Stromal cell of bone marrow (primary cell): ENCODE data around the gene STARD5.

Experiments
- DNase-seq: peaks from one replicate; pipeline ENCODE4 v3.0.0-alpha.2; 2012; ENCODE audit warnings: low read depth

STARD5 gene

GRCh38 chr15:81274255-81274654, 49.7 kb downstream of the STARD5 start:
- no peak for DNase-seq

DNA sequence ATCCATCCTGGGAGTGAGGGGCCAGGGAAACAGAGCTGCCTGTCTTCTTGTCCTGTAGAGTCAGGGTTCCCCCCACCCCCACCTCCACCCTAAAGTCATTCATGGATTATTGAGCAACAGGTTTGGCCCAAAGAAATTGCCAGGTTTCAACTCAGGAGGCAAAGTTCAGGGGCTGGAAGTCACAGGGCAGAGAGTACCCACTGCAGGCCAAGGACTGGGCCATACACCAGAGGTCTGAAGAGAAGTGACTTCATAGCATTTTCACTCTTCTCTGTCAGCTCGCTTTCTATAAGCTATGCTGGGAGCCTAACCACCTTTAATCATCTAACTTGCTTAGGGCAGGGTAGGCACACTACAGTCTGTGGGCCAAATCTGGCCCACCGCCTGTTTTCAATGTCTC, 50.1 kb downstream of the STARD5 start:
- DNase-seq = no peak

DNA sequence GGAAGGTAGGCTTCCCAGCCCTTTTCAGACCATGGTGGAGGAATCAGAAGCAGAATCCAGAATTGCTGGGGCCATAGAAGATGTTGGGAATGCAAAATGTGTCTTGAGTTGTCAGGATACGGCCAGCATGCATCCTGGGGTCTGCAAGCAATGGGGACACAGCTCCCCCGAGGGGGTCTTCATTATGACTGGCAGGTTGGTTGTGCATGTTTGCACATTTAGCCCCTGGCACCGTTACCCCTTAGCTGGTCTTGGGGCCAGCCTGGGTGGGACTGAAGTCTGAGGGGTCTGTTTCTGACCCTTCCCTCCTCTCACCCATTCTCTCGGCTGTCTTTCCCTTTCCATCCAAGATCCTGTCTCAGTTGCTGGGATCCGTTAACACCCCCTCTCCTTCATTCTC, 50.7 kb downstream of the STARD5 start:
- DNase-seq = no peak

GRCh38 chr15:81271761-81272644, 51.9 kb downstream of the STARD5 start:
- no peak for DNase-seq

GRCh38 chr15:81270781-81271491, 53.0 kb downstream of the STARD5 start:
- no peak for DNase-seq

- no peak for DNase-seq
Measured at GRCh38 chr15:81270188-81270587, 53.8 kb downstream of the STARD5 start.

- DNase-seq = no peak
Measured at GRCh38 chr15:81268881-81269601, 54.9 kb downstream of the STARD5 start.

- DNase-seq = no peak
Measured at GRCh38 chr15:81268340-81268739, 55.6 kb downstream of the STARD5 start.

DNA sequence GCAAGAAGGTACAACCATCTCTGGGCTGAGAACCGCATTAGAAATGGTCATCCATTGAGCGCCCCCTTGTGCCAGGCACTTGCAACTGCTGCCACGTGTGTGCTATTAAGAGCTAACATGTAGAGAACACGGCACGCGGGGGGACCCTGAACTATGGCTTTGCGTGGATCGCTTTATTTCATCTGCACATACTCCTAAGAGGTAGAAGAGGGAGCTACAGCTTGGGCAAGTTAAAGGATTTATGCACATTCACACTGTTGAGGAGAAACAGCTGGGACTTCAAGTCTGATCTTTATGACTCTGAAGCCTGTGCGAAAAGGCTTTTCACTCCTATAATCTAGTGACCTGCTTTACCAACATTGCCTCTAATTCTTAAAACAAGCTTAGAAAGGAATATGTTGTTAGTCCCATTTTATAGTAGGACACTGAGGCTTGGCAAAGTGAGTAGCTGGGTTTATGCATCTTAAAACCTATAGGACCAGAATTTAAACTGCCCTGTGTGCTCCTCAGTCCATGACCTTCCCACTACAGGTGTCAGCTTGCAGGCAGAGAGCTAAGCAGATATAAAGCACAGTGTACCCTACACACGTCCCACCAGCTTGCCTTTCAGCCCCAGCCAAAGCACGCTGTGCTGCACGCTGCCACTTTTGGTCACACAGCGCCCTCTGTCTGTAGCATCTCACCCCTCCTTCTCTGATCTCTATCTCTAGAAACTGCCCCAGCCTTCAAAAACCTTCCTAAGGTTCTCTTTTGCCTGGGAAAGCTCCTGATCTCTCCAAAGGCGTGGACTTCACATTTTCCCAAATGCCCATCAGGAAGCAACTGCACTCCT, 57.8 kb downstream of the STARD5 start:
- DNase-seq = peak; percentile 59

GRCh38 chr15:81265256-81265943, 58.5 kb downstream of the STARD5 start:
- no peak for DNase-seq

GRCh38 chr15:81264072-81264857, 59.7 kb downstream of the STARD5 start:
- DNase-seq = no peak

- no peak for DNase-seq
Measured at GRCh38 chr15:81263477-81263876, 60.5 kb downstream of the STARD5 start.

DNA sequence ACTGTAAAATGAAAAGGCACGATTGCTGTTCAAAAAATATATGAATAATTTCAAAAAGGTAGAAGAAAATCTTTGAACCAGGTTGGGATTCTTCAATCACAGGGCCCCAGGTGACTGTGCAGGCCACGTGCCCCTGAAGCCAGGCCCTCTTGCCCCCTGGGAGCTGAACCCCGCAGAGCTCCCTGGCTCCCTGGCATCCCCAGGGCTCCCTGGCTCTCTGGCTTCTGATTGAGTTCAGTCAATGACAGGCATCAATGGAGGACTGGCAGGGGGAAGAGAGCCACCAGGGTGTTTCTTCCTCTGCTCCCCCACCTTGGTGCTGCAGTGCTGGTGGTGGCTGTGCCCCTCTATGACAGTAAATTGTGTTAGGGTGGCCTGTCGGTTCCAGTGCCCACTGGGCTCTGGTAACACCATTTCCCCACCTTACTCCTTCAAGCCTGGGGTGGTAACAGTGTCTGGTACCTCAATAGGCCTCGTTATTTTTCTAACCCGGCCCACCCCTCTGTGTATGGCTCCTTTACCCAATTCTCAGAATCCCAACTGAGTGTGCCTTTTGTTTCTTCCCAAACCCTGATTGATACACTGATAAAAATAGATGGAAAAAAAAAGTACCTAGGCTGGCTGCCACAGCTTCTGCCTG, 62.6 kb downstream of the STARD5 start:
- no peak for DNase-seq

DNA sequence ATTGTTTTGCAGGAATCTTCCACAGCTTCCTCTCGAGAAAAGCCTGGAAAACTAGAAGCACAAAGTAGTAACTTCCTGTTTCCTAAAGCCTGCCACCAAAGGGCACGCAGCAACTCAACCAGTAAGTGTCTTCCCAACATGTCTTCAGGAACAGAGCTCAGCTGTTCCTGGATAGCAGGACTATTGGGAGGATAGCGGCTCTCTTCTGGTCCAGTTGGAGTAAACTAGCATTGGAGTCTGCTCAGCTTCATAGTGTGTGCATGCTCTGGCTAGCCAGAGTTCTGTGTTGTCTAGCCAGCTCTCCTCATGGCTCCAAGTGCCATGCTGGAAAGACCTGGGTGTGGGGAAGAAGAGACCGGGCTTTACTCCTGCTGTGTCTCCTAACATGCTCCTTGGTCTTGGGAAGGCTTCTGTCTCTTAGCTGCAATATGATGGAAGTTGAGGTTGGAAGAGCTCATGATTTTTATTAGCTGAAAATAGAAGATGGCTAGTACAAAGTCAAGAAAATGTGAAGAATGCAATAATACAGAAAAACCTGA, 64.1 kb downstream of the STARD5 start:
- no peak for DNase-seq
